GM19463 (cell line): ENCODE data around the gene PIP5KL1.
A peak's percentile ranks its signal among the peaks of the same experiment; 100 is the strongest.

Experiments
- ATAC-seq: cut with Tn5 transposase; IDR thresholded peaks from one replicate; pipeline ENCODE4 v1.9.1; 2021; ENCODE audit warnings: mild to moderate bottlenecking, moderate library complexity; ENCODE audit not compliant: unreplicated experiment

The PIP5KL1 gene

DNA sequence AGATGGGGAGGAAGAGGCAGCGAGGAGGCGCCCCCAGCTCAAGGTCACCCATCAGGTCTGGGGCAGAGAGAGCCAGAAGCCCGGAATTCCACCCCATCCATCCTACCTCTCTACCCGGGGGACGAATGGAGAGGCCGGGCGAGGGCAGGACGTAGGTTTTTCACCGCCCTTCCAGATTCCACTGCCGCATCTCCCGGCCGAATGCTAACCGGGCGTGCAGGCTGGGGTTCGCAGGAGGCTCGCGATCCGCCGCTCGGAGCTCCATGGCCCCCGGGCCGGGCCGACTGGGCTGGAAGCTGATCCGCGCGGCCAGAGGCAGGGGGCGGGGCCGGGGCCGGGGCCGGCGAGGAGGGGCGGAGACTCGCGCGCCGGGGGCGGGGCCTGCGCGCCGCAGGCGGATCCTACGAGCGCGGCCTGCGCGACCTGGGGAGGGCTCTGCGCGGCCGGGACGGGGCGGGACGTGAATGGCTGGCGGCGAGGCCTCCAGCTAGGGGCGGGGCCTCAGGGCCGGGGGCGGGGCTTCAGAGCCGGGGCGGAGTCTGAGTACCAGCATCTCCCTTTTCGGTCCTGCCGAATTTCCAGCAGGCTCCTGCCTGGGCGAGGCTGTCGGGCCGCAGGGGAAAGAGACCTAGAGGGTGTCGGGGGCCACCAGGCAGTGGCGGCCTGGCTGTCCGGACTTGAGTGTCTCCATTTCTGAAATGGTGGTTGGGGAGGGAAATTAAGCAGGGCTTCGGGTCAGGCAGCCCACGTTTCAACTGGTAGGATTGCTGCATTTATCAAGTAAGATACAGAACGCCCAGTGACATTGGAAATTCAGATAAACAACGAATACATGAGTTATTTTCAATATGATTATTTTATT, 13.6 kb downstream of the PIP5KL1 start, which contains the start of gene ST6GALNAC4:
TSS of gene ST6GALNAC4 (minus strand) at position 322 of the 862 bp plus-strand sequence. CDS start 622 bp downstream, outside the sequence.
- ATAC-seq = peak; percentile 77

DNA sequence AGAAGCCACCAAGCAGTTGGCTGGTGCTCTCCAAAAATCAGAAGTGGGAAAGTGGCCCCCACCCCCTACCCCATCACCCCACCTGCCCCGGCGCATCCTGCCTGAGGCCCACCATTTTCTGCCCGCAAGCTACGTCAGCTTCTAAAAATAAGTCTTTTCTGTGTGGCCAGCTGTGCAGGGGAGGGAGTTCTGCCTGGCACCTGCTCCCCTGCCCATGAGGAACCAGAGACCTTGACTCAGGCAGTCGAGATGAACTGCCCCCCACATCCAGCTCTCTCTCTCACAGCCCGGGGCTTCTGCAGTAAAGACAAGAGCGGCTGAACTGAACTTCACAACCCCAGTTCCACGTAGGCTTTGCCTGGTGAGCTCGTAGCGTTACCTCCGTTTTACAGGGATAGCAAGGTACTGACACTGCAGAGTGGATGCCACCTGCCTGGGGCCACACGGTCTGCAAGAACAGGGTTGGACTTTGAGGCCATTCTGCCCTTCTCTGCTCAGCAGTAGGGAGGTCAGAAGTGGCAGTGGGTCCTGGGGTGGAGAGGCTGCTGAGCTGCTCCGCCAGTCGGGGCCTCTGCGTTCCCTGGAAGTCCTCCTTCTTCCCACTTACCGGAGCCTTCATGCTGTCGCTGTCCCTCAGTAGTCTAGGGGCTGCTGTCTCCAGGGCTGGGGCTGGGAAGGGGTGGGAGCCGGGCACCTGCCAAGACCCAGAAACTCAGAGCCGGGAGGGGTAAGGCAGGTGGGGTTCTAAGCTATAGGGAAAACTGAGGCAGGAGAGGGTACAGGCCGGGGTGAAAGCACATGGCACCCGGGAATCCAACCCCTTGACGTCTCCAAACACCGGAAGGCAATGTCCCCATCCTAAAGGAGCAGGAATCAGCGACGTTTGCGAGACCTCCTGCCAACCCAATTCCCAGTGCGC, 14.5 kb downstream of the PIP5KL1 start:
- ATAC-seq = peak; percentile 21

DNA sequence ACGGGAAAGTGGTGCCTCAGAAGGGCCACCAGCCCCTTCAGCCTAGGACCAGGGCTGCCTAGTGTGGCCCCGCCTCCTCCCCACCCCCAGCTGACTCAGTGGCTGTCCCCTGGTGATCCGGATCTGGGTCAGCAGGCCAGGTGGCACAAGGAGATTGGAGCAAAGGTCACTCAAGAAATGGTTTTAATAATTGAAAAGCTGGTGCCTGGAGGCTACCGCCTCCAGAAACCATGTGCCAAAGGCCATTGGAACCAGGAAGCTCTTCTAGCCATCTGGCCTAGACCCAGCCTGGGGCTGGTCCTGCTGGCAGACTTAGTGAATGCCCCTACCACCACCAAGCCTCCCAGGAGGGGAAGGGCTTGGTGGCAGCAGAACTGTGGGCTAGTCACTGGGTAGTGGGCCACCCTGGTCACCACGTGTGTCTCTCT, 15.2 kb downstream of the PIP5KL1 start:
- ATAC-seq = no peak

DNA sequence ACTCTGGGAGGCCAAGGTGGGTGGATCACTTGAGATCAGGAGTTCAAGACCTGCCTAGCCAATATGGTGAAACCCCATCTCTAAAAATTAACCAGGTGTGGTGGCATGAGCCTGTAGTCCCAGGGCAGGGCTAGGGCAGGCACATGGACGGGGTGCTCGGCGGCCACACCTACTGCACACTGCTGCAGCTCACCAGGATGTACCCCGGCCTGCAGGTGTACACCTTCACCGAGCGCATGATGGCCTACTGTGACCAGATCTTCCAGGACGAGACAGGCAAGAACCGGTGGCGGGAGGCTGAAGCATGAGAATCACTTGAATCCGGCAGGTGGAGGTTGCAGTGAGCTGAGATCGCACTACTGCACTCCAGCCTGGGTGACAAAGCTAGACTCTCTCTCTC, 16.9 kb downstream of the PIP5KL1 start:
- ATAC-seq = no peak

DNA sequence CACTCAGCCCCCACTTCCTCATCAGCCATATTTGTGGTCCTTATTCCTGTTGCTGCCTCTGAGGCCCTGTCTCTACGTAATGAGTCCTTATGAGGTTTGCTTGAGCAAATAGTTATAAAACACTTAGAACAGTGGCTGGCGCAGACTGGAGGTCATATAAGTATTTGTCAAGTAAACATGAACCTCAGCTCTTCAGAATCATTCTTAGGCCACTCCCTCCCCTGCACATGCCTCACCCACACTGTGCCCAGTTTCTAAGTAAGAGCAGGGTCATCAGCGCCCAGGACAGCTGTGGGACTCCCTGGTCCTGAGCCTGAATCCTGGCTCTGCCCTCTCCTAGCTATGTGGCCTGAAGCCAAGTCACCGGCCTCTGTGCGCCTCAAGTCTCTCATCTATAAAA, 17.7 kb downstream of the PIP5KL1 start:
- ATAC-seq = no peak

GRCh38 chr9:127912296-127912695, 18.3 kb downstream of the PIP5KL1 start:
- ATAC-seq = no peak

DNA sequence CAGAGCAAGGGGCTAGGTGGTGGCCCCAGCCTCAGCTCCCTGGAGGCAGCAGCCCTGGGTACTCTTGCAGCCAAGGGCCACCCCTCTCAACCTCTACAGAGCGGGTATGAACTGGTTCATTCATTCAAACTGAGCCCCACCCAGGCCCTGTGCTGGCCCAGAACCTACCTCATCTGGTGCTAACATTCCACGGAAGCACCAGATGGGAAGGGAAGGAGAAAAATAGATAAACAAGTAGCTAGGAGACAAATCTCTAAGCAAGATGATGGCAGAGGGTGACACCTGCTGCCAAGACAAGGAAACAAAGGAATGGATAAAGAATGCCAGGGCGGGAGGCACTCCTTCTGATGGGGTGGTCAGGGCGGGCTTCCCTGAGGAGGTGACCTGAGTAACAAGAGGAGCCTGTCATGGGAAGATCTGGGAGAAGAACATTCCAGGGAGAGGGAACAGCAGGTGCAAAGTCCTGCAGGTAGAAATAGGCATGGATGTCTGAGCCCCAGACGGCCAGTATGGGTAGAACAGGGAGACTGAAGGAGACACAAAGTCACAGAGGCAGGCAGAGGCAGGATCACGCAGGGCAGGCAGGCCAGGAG, 19.9 kb downstream of the PIP5KL1 start:
- ATAC-seq = no peak

DNA sequence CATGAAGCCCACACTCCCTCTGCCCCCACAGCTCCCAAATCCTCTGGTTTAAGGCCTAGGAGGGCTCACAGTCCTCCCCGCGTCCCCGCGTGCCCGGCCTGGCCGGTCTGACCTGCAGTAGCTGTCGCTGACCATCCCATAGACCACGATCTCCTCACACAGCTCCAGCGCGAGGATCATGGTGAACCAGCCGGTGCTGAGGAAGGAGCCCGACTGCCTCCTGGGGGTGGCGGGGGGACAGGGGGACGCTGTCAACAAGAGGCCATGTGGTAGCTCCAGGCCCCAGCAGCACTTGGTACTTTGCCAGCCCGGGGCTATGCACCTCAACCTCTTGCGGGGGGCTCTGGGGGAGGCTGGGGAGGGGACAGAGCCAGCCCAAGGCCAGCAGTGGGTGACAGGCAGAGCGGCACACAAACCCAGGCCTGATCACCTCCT, 20.7 kb downstream of the PIP5KL1 start:
- ATAC-seq = no peak

- ATAC-seq = no peak
These were observed 22.0 kb downstream of the PIP5KL1 start for GRCh38 chr9:127908660-127908926.

GRCh38 chr9:127907867-127908659, 22.5 kb downstream of the PIP5KL1 start:
- no peak for ATAC-seq

GRCh38 chr9:127905788-127906191, 24.8 kb downstream of the PIP5KL1 start:
- ATAC-seq = no peak

- ATAC-seq = no peak
These were observed 25.4 kb downstream of the PIP5KL1 start for GRCh38 chr9:127905004-127905728.

- no peak for ATAC-seq
These were observed 26.0 kb downstream of the PIP5KL1 start for GRCh38 chr9:127904561-127905003.

GRCh38 chr9:127903557-127904475, 26.8 kb downstream of the PIP5KL1 start:
- ATAC-seq = no peak

DNA sequence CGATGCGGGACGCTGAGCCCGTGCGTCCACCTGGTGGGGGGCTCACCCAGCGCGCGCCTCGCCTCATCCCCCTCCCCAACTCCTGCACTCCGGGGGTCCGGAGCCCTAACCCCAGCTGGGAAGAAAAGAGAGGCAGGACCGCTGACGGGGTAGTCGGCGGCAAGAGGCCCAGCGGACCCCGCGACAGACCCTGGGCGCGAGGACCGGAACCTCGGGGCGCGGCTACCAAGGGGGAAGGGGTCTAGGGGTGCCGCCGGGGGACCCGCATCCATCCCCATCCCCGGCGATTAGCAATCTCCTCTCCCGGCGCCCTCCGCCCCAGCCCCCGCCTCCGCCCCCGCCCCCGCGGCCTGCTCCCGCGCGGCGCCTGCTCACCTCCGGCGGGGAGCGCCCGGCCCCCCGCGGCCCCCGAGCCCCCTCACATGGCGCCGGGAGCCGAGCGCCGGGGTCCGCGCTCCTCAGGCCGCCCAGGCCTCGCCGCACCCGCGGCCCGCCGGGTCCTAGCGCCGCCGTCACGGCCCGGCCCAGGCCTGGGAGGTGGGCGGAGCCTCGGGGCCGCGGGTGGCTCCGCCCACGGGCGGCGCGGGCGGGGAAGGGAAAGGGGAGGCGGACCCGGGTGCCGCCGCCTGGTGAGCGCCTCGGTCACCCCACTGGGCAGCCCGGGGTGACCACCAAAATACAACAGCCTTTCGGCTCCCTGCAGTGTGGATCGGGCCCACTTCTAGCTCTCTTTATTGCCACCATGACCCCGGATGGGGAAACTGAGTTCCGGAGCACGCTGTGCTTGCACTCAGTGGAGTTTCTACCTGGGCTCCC, 31.2 kb downstream of the PIP5KL1 start, which contains the start of gene ST6GALNAC6:
TSS of gene ST6GALNAC6 (minus strand) at position 476 of the 816 bp plus-strand sequence. CDS start 1,622 bp downstream, outside the sequence.
- ATAC-seq = peak; percentile 70

GRCh38 chr9:127898433-127899127, 32.0 kb downstream of the PIP5KL1 start:
- ATAC-seq = no peak

DNA sequence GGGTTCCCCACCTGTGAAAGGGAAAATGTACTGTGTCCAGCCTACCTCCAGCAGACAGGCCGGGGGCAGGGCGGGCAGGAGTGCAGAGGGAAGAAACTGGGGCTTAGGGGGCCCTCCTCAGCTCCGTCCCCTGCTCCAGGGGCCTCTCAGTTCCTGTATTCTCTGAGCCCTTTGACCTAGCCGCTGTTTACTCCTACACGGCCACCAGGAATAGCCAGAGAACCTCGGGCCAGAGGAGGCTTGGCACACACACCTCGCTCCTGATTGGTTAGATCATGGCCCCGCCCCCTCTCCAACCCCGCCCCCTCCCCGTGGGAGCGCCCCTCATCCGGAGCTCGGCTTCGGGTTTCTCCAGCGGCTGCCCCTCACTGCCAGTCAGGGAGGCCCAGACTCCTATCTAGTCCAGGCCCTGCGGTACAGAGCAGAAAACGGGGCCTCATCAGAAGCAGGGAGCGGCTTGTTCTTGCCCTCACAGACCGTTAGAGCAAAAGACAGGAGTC, 33.3 kb downstream of the PIP5KL1 start:
- no peak for ATAC-seq
